ENCODE results near the gene OSTC.

OSTC gene

GRCh38 chr4:108620101-108620932 is 30.1 kb upstream of the OSTC start, which contains the start of gene RPL34:
Gene RPL34, plus strand, starts transcription at chr4:108620576. Its CDS starts 1,384 bp downstream, at chr4:108621960.
- no peak for TF ChIP-seq PAX5 (IDR thresholded peaks at IDR 0.05; ENCODE audit: insufficient read depth, low read length, severe bottlenecking)
- TF ChIP-seq SPI1 (IDR thresholded peaks at IDR 0.05; ENCODE audit: low read depth, low read length) = no peak
- peak; percentile 99 for TF ChIP-seq POLR2AphosphoS5 (IDR thresholded peaks at IDR 0.05; ENCODE audit: low read depth, low read length)
- TF ChIP-seq POU2F2 (IDR thresholded peaks at IDR 0.05; ENCODE audit: low read depth, low read length) = peak; percentile 72; the same call in 1 of the 2 replicates
- peak; percentile 99 for TF ChIP-seq POLR2A (IDR thresholded peaks at IDR 0.05; ENCODE audit: low read depth, low read length)
- TF ChIP-seq TAF1 (IDR thresholded peaks at IDR 0.05; ENCODE audit: low read depth, low read length) = peak; percentile 97
- FAIRE-seq (peak; percentile 99), DNase-seq (ENCODE audit: insufficient read length, low spot score) (peak; percentile 45)

GRCh38 chr4:108620933-108621905 is 29.2 kb upstream of the OSTC start:
- no peak for DNase-seq (ENCODE audit: insufficient read length, low spot score)
- TF ChIP-seq TAF1 (IDR thresholded peaks at IDR 0.05; ENCODE audit: low read depth, low read length) (no peak), PAX5 (IDR thresholded peaks at IDR 0.05; ENCODE audit: insufficient read depth, low read length, severe bottlenecking) (no peak), POLR2AphosphoS5 (IDR thresholded peaks at IDR 0.05; ENCODE audit: low read depth, low read length) (no peak)
- no peak for FAIRE-seq

GRCh38 chr4:108622022-108622421 is 28.4 kb upstream of the OSTC start:
- no peak for TF ChIP-seq SPI1 (IDR thresholded peaks at IDR 0.05; ENCODE audit: low read depth, low read length)
- no peak for TF ChIP-seq TAF1 (IDR thresholded peaks at IDR 0.05; ENCODE audit: low read depth, low read length)
- no peak for TF ChIP-seq POLR2A (IDR thresholded peaks at IDR 0.05; ENCODE audit: low read depth, low read length)
- no peak for TF ChIP-seq PAX5 (IDR thresholded peaks at IDR 0.05; ENCODE audit: insufficient read depth, low read length, severe bottlenecking)
- no peak for TF ChIP-seq POLR2AphosphoS5 (IDR thresholded peaks at IDR 0.05; ENCODE audit: low read depth, low read length)
- TF ChIP-seq POU2F2 (IDR thresholded peaks at IDR 0.05; ENCODE audit: low read depth, low read length) = no peak
- DNase-seq (ENCODE audit: insufficient read length, low spot score) = no peak
- no peak for FAIRE-seq

GRCh38 chr4:108622828-108623227 is 27.6 kb upstream of the OSTC start:
- TF ChIP-seq TAF1 (IDR thresholded peaks at IDR 0.05; ENCODE audit: low read depth, low read length) = no peak
- TF ChIP-seq POLR2AphosphoS5 (IDR thresholded peaks at IDR 0.05; ENCODE audit: low read depth, low read length) = no peak
- peak; percentile 7; the same call in 1 of the 2 replicates for TF ChIP-seq POLR2A (IDR thresholded peaks at IDR 0.05; ENCODE audit: low read depth, low read length)
- no peak for FAIRE-seq

GRCh38 chr4:108624263-108625056 is 25.9 kb upstream of the OSTC start:
- FAIRE-seq (no peak), DNase-seq (ENCODE audit: insufficient read length, low spot score) (no peak)
- TF ChIP-seq POU2F2 (IDR thresholded peaks at IDR 0.05; ENCODE audit: low read depth, low read length) = no peak
- no peak for TF ChIP-seq TAF1 (IDR thresholded peaks at IDR 0.05; ENCODE audit: low read depth, low read length)

More at GRCh38 chr4:108622828-108623227, 27.6 kb upstream of the OSTC start:
- DNase-seq (ENCODE audit: insufficient read length, low spot score) = no peak

GRCh38 chr4:108626056-108626455 is 24.3 kb upstream of the OSTC start:
- no peak for FAIRE-seq
- DNase-seq (ENCODE audit: insufficient read length, low spot score) = no peak
- no peak for TF ChIP-seq PAX5 (IDR thresholded peaks at IDR 0.05; ENCODE audit: insufficient read depth, low read length, severe bottlenecking)
- TF ChIP-seq TAF1 (IDR thresholded peaks at IDR 0.05; ENCODE audit: low read depth, low read length) = no peak
- TF ChIP-seq SPI1 (IDR thresholded peaks at IDR 0.05; ENCODE audit: low read depth, low read length) = no peak
- TF ChIP-seq POU2F2 (IDR thresholded peaks at IDR 0.05; ENCODE audit: low read depth, low read length) = no peak
- no peak for TF ChIP-seq POLR2A (IDR thresholded peaks at IDR 0.05; ENCODE audit: low read depth, low read length)
- TF ChIP-seq POLR2AphosphoS5 (IDR thresholded peaks at IDR 0.05; ENCODE audit: low read depth, low read length) = 0 out of 2 replicates have a peak, but pooled peaks have one; percentile 14

- TF ChIP-seq PAX5 (IDR thresholded peaks at IDR 0.05; ENCODE audit: insufficient read depth, low read length, severe bottlenecking) = no peak
- no peak for TF ChIP-seq POU2F2 (IDR thresholded peaks at IDR 0.05; ENCODE audit: low read depth, low read length)
- TF ChIP-seq POLR2AphosphoS5 (IDR thresholded peaks at IDR 0.05; ENCODE audit: low read depth, low read length) = no peak
- TF ChIP-seq SPI1 (IDR thresholded peaks at IDR 0.05; ENCODE audit: low read depth, low read length) = no peak
- TF ChIP-seq TAF1 (IDR thresholded peaks at IDR 0.05; ENCODE audit: low read depth, low read length) = no peak
- TF ChIP-seq POLR2A (IDR thresholded peaks at IDR 0.05; ENCODE audit: low read depth, low read length) = no peak
- DNase-seq (ENCODE audit: insufficient read length, low spot score) (no peak), FAIRE-seq (no peak)
Observed at GRCh38 chr4:108628411-108628810, 22.0 kb upstream of the OSTC start.

GRCh38 chr4:108635070-108635655 is 15.2 kb upstream of the OSTC start:
- DNase-seq (ENCODE audit: insufficient read length, low spot score) = no peak
- TF ChIP-seq POLR2A (IDR thresholded peaks at IDR 0.05; ENCODE audit: low read depth, low read length) = no peak
- TF ChIP-seq PAX5 (IDR thresholded peaks at IDR 0.05; ENCODE audit: insufficient read depth, low read length, severe bottlenecking) = no peak
- no peak for TF ChIP-seq POU2F2 (IDR thresholded peaks at IDR 0.05; ENCODE audit: low read depth, low read length)
- no peak for TF ChIP-seq POLR2AphosphoS5 (IDR thresholded peaks at IDR 0.05; ENCODE audit: low read depth, low read length)
- TF ChIP-seq SPI1 (IDR thresholded peaks at IDR 0.05; ENCODE audit: low read depth, low read length) = no peak
- TF ChIP-seq TAF1 (IDR thresholded peaks at IDR 0.05; ENCODE audit: low read depth, low read length) = no peak
- no peak for FAIRE-seq
